NCI-H187 (cell line): Measurements from ENCODE around the gene ARAP1.

Source experiments
- DNase-seq, 2 experiments: peaks; one replicate each; lab custom pipeline; 2025; lab: John Stamatoyannopoulos, UW

Gene ARAP1

DNA sequence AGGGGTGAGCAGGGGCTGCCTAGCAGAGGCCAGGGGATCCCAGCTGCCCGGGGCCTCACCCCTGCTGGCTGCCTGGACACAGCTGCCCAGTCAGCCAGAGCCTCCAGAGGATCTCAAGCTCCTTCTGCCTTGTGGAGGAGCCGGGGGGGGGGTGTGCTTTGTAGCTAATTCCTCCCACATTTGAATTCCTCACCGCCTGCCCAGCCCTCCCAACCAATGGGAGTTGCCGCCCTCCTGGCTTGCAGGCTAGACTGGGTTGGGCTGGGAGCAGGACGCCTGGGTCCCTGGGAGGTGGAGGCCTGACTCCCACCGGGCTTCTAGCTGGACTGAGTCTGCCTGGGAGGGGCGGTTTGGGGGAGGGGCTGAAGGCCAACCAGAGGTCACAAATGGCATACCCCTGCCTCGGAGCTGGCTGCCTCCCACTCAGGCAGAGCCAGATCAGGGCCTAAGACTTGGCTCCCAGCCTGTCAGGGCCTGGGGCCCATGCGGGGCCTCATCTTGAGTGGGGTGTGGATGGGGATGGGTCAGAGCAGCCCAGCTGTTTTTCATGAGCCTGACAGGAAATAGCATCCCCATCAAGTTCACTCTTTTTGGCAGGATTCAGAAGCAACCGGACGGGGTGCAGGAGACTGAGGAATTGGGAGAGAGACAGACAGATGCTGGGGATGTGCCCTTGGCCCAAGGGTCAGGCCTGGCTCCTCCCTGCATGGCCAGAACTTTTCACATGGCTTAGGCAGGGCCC, 48.8 kb downstream of the ARAP1 start:
- DNase-seq = no peak

DNA sequence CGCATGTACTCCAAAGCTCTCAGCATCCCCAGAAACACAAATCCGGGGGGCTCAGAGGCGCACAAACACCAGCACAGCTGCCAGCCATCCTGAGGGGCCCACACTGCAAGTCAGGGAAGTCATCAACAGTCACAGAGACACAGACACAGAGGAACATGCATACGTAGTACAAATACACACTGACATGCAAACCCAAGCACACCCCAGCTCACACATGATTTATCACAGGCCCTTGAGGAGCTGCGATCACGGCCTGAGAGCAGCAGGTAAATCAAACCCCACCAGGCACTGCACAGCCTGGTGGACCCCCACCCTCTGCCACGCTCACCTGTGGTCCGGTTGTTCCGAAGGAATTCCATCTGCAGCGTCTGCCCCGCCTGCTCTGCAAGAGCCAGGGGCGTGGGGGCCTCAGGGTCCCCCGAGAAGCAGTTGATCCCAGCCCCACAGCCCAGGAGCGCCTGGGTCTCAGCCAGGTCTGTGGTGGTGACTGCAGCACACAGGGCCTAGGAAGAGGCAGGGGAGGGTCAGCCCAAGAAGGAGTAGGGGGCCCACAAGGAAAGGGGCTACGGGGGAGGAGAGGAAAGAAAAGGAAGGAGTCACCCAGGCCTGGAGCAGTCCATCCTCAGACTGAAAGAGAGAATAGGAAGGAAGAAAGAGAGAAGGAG, 49.5 kb downstream of the ARAP1 start:
- DNase-seq = no peak

DNA sequence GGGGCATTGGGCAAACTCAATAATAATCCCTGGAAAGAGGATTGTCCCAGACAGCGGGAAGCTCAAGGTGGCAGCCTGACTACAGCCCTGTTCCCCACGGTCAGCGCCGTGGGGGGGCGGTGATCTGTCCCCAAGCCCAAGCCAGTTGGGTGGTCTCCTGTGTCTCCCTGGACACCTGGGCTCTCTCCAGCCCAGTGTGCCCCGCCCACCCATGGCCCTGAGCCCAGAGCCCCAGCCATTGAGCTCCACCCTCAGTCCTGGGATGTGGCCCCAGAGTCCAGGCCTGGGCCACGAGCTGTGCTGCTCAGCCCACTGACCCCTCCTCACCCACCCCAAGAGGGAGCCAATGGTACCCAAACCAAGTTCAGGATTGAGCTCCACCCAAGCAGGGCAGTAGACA, 50.1 kb downstream of the ARAP1 start:
- no peak for DNase-seq

DNA sequence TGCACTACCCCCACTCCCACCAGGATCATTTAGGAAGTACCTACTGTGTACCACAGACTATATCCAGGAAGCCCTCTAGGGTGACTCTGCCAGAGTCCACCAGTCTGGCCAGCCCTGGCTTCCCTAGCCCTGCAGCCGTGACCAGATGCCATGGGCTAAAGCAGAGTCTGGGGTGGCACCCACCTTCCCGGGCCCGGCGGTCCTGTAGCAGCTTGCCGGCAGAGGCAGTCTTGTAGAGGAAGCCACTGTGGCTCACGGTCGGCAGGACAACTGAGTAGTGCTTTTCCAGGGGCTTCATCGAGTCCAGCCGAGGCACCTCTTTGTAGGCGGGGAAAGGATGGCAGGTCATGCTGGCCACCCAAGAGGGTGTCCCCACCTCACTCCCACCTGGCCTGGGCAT, 50.7 kb downstream of the ARAP1 start:
- DNase-seq = no peak

DNA sequence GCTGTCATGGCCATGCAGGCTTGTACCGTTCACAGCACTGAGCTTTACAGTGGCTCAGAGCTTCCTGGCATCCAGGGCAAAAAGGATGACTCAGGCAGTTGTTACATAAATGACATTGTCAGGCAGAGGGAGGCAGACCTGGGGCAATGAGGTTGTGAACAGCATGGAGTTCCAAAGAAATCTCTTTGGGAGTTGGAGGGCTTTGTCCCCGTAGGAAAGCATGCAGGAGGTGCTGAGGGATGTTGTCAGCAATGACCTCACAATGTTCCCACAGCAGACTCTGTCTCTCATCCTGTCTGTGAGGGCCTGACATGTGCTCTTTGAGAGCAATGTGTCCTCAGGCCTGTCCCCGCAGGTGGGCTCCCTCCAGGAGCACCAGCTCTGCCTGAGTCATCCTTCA, 52.1 kb downstream of the ARAP1 start:
- no peak for DNase-seq

DNA sequence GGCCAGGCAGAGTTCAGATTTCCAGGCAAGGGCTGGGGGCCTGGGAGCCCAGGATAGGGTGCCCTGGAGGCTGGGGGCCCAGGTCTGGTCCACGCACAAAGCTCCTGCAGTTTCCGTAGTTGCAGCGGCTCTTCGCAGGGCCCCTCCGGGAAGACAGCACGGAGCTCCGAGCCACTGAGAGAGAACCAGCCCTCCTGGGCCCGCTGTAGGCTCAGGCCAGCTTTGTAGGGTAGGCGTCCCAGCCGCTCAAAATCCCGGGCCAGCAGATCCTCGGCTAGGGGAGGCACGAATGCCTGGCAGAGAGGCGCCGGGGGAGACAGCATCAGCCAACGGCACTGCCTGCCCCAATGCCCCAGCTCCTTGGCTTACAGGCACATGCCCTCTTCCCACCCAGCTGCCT, 54.4 kb downstream of the ARAP1 start:
- no peak for DNase-seq

DNA sequence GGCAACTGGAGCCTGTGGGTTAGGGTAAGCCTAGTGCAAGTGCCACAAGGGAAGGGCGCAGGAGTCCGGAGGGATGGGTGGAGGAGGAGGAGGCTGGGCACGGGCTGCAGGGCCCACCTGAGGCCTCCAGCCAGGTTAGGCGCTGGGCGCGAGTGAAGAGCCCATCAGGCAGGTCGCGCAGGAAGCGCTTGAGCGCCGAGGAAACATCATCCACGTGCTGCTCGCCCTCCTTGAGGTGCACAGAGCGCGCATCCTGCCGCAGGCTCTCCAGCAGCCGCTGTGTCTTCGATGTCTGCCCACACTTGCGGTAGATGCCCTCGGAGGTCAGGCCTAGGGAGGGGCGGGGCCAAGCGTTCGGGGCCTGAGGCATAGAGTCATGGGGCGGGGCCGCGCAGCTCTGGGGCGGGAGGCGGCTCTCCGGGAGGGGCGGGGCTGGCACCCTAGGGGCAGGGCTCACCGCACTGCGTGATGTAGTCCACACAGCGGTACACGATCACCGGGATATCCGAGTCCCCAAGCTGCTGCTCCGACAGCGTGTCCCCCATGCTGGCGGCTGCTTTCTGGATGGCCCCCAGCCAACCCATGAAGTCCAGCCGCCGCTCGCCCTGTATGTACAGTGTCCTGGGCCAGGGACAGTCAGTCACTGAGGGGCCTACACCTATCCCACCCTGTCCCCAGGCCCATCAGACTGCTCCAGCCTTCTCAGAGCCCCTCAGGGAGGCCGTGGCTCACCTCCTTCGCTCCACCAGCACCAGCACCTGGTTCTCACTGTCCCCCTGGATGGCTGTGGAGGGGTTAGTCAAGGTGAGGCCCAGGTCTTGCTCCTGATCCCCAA, 55.1 kb downstream of the ARAP1 start:
- no peak for DNase-seq

DNA sequence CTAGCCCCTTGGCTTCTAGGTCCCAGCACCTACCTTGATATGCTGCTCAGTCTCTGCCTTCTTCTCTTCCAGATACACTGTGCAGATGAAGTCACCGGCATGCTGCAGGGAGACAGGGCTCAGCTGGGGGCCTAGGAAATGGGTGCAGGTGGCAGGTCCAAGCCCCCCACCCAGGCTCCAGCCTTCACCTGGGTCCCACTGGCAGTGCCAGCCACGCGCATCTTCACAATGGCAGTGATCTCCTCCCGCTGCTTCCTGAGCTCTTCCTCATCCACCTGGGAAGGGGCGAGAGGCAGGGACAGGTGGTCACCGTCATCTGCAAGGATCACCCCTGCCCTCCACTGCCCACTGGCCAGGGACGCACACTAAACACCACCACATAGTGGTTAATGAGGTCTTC, 56.9 kb downstream of the ARAP1 start:
- no peak for DNase-seq

DNA sequence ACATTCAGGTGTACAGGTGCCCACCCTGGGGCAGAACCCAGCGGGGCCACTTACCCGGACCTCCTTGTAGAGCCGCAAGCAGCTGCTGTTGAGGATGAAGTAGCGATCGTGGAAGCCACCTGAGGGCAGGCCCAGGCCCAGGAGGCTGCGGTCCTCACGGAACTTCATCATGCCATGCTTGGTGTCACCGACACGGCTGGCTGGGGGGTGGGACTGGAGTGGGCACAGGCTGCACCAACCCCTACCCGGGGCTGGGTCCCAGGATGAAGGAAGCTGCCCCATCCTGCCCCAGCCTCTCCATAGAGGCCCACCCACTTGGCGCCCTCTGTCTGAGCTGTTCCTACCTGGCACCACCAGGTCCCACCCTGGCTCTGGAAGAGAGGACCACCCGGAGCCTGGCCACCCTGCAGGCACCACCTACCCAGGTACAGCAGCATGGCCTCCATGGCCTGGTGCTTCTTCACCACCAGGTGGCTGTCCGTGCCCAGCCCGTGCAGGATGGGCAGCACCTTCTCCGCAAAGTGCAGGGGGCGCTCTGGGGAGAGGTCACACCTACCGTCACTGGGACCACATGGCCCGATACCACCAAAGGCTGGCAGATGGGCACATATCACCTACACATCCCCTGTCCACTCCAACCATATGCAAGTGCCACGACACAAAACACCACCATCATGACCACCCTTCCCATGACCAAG, 58.8 kb downstream of the ARAP1 start:
- DNase-seq = no peak

DNA sequence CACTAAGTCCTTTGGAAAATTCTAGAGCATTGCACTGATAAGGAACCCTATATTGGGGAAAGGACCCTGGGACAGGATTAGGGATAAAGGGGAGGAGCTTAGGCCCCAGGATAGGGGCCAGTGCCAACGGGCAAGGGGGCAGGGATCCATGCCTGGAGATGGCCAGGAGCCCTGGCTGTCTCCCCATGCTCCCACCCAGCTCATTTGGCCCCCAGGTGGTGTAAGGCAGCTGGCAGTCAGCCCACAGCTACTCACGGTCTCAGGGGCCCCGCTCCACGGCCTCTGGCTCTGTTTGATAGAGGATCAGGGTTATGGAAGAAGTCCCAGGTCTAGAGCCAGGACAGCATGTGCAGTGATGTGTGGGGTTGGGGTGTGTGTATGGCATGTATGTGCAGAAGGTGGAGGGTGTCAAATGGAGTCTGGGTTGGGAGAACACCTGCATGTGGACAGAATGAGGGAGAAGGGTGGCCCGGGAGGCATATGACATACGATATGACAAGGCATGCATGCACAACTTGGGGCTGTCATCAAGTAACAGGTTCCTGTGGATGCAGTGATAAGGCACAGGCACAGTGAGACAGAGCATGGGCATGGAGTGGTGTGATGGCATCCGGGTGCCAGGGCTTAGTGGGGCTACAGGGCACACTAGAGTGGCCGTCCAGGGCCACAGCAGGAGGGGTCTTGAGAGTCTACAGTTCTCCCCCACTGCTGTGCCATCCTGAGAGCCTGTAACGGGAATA, 59.5 kb downstream of the ARAP1 start:
- no peak for DNase-seq

DNA sequence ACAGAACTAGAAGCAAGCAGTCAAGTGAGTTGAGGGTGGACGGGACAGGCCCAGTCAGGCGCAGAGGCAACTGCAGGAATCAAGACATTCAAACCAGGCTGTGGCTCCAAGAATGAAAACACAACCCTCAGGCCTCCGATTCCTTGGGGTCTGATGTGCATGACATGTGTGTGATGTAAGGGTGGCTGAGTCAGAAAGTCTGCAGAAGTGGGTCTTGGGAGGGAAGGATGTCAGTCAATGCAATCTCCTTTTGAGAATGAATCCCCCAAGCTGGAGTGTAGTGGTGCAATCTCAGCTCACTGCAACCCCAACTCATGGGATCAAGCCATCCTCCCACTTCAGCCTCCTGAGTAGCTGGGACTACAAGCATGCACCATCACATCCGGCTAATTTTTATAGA, 62.0 kb downstream of the ARAP1 start:
- DNase-seq = no peak

DNA sequence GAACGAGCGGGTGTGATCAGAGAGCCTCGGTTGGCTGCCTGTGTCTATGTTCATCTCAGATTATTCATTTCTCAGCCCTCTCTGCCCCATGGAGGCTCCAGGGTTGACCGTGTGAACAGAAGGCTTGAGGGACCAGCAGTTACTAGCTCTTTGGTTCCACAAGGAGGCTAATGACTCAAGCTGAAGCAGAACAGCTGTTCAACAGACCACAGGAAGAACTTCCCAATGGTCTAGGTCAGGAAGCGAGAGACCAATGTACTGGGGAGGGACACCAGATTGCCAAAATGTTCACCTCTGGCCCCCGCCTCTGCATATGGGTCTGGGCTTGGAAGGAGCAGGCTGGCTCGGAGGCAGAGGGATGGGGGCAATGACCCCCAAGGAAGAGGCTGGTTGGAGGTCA, 63.3 kb downstream of the ARAP1 start:
- DNase-seq = no peak

DNA sequence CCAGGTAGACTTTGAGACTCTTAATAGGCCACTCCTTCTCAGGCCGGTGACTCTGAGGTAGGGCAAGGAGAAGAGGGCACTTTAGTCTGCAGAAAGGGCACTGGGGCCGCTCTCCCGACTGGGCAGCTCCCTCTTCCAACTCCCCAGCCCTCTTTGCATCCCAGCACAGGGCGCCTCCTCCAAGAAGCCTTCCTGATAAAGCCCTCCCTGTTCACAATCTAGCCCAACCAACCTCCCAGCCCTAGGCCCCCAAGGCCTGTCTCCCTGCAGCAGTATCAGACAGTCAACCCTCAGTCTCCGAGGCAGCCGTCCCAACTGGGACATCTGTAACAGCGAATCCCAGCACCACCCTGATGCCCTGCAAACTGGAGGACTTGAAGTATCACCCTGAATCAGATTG, 63.7 kb downstream of the ARAP1 start:
- DNase-seq = no peak

DNA sequence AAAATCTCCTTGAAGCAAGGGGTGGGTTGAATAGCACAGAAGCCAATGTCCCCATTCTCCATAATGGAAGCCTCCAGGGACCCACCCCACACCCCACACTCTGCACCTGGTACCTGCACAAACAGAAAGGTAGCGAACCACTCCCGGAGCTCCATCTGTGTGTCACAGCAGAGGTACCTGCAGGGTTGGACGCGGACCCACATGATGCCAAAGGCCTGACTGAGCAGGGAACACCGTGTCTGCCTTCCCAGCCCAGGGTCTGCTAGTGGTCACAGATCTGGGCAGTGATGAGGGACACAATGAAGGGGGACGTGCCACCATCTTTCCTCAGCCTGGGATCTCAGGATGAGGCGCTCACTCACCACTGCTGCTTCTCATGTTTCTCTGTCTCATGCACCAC, 64.9 kb downstream of the ARAP1 start:
- DNase-seq = no peak

DNA sequence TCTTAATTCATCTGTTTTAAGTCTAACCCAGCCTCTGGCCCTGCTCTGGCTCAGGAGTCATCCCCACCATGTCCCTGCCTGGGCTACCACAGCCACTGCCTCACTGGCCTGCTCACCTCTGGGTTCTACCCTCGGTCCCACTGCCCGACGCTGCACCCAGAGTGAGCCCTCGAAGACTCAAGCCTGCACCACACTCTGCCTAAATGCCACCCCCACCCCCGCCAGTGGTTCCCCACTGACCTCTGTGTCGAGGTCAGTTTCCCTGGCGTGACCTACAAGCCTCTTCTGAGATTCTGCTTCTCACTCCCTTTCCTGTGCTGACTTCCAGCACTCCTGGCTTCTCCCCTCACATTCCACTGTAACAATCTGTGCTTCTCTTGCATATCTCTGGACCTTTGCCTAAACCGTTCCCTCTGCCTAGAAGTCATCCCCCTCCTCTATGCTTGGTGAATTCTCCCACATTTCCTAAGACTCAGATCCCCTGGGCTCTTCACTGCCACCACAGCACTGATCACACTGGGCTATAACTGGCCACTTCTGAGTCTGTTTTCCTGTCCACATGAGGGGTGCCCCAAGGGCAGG, 65.5 kb downstream of the ARAP1 start:
- no peak for DNase-seq

DNA sequence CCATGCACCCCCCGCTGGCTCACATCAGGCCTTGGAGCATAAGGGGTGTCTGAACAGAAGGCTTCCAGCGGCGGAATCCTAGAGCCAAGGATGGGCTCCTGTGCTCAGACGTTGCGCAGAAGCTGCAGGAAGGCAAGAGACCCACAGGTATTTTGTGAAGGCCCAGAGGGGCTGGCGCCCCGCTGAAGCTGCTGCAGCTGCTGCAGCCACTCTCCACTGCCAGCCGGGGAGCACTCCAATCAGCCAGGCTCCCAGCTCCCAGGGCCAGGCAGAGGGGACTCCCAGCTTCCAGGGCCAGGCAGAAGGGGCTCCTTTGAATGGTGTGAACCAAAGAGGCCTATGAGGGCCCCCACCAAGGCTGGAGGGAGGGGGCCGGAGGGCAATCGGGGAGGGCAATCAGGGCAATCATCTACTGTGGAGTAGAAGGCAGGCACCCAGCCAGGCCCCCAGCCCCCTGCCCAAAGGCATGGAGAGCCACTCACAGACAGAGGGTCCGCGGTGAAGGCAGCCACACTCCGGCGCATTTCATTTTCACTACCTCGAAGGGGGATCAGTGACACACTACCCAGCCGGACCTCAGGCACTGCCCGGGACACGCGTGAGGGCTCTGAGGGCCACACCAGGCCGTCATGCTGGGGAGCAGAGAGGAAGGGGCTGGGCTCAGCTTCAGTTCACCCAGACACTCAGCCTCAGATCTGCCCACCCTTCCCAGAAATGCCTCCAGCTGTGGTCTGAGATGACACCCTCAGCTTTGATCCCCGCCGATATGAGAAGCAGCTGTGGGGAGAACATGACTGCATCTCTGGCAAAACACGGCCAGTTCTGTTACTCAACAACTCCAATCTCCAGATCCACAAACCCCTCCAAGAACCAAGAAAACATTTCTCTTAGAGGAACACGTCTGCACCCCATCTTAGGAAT, 66.4 kb downstream of the ARAP1 start:
- no peak for DNase-seq

DNA sequence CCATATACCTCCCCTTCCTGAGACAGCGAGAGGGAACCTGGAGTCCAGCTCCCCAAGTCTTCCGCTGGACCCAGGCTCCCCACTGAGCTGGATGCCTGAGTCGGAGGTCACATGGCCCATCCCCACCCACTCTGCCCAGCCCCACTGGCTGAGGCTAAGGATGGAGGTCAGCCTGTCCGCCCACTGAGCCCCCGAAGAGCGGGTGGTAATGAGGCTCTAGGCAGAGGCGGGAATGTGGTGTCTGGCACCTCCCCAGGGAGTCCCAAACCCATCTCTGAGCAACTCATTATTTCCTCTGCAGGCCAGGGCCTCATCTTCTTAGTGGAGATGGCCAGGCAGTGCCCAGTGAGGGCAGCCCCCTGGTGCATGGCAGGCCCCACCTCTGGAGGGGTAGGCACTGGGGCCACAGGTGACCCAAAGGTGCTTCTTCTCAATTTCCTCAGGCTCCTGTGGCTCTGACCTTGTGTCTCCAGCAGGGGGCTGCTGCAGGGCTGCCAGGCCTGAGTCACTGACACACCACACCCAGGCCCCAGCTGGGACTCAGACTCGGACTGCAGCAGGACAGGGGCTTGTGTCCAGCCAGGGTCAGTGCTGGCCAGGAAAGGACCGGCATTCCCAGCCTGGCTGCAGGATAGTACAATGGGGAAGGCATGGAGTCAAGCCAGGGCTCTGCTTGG, 67.8 kb downstream of the ARAP1 start:
- no peak for DNase-seq

DNA sequence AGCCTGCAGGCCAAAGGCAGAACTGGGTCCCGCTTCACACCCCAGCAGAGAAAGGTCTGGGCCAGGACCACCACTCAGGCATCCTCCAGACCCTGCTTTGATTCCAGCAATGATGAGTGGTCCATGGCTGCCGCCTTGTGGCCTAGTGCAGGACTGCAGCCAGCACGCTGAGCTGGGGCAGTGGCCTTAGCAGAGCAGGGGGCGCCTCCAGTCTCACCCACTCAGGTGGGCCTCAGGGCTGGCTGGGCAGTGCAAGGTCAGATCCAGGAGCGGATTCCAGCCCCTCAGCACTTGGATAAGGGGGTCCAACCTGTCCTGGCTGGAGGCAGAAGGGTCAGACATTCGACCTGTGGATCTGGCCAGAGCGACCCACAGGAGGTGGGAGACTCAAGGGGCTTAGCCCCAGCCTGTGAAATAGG, 68.4 kb downstream of the ARAP1 start:
- peak in 1 of 2 experiments; percentile 24 for DNase-seq

DNA sequence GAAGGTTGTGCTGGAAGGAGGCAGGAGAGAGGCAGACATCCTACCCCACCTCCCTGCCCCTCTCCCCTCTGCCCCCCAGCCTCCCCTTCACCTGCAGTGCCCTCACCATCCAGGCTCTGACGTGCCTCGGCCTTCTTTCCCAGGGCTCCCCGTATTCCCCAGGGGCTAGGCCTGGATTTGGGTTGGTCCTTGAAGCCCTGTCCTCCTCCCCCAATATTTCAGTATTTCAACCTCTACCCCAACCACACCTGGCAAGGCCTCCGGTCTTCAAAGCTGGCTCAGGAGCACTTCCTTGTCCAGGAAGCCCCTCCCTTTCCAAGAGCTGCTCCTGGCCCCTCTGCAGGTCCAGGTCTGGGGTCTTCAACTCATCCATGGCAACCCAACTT, 69.4 kb downstream of the ARAP1 start:
- no peak for DNase-seq
